Loucy (cell line): Measurements from ENCODE around the gene INPP5D.

Source experiments
- H2AFZ ChIP-seq: fragments of 200-600 bp; sonication (generic); 2 replicates; pipeline ENCODE4 v1.6.0; 2016; ENCODE audit warnings: antibody characterized with exemption, mild to moderate bottlenecking, low read length, moderate library complexity
- H3F3A ChIP-seq: fragments of 200-600 bp; 2 replicates; pipeline ENCODE4 v1.6.0; 2016; ENCODE audit warnings: antibody characterized with exemption, low read depth, mild to moderate bottlenecking
- H3K27me3 ChIP-seq: fragments of 200-600 bp; sonication (generic); 2 replicates; pipeline ENCODE4 v1.6.1; 2014; ENCODE audit warnings: low read length, mild to moderate bottlenecking; ENCODE audit not compliant: insufficient read depth, poor library complexity, severe bottlenecking
- H3K36me3 ChIP-seq: fragments of 200-600 bp; sonication (generic); 2 replicates; pipeline ENCODE4 v1.6.1; 2016; ENCODE audit warnings: low read length; ENCODE audit not compliant: insufficient read depth
- H3K4me1 ChIP-seq: fragments of 200-600 bp; sonication (generic); 2 replicates; pipeline ENCODE4 v1.5.1; 2014; ENCODE audit warnings: low read length, mild to moderate bottlenecking; ENCODE audit not compliant: insufficient read depth, poor library complexity, severe bottlenecking
- H3K4me2 ChIP-seq: fragments of 200-600 bp; sonication (generic); 2 replicates; pipeline ENCODE4 v1.6.0; 2014; ENCODE audit warnings: antibody characterized with exemption, low read length, low read depth, mild to moderate bottlenecking; ENCODE audit not compliant: poor library complexity, severe bottlenecking
- H3K4me3 ChIP-seq: fragments of 200-600 bp; sonication (generic); 2 replicates; pipeline ENCODE4 v1.5.1; 2014; ENCODE audit warnings: low read length, mild to moderate bottlenecking, mixed read lengths; ENCODE audit not compliant: poor library complexity, severe bottlenecking
- H3K79me2 ChIP-seq: fragments of 200-600 bp; sonication (generic); 2 replicates; pipeline ENCODE4 v1.6.1; 2014; ENCODE audit warnings: low read length; ENCODE audit not compliant: insufficient read depth
- H3K9ac ChIP-seq: fragments of 200-600 bp; sonication (generic); 2 replicates; pipeline ENCODE4 v1.6.0; 2014; ENCODE audit warnings: mild to moderate bottlenecking, low read depth, low read length, moderate library complexity; ENCODE audit not compliant: poor library complexity, severe bottlenecking
- H3K9me2 ChIP-seq: fragments of 200-600 bp; sonication (generic); replicated peaks from 2 replicates; pipeline ENCODE4 v1.6.1; 2016; ENCODE audit warnings: low read depth, low read length, mixed read lengths
- H3K9me3 ChIP-seq: fragments of 200-600 bp; sonication (generic); 2 replicates; pipeline ENCODE4 v1.6.1; 2014; ENCODE audit warnings: mild to moderate bottlenecking, antibody characterized with exemption, low read length, low read depth; ENCODE audit not compliant: insufficient read depth
- H4K20me1 ChIP-seq: fragments of 200-600 bp; sonication (generic); 2 replicates; pipeline ENCODE4 v1.6.0; 2014; ENCODE audit warnings: antibody characterized with exemption, low read length, mild to moderate bottlenecking; ENCODE audit not compliant: insufficient read depth, poor library complexity, severe bottlenecking
- CTCF ChIP-seq: fragments of 200-600 bp; sonication (generic); conservative IDR thresholded peaks from 2 replicates; pipeline ENCODE4 v1.5.1; 2014; ENCODE audit warnings: mild to moderate bottlenecking, antibody characterized with exemption, low read length
- EZH2phosphoT487 ChIP-seq: fragments of 200-600 bp; IDR thresholded peaks from 2 replicates; pipeline ENCODE4 v1.6.1; 2018; ENCODE audit warnings: antibody characterized with exemption, mild to moderate bottlenecking, moderate library complexity, borderline replicate concordance

INPP5D gene

DNA sequence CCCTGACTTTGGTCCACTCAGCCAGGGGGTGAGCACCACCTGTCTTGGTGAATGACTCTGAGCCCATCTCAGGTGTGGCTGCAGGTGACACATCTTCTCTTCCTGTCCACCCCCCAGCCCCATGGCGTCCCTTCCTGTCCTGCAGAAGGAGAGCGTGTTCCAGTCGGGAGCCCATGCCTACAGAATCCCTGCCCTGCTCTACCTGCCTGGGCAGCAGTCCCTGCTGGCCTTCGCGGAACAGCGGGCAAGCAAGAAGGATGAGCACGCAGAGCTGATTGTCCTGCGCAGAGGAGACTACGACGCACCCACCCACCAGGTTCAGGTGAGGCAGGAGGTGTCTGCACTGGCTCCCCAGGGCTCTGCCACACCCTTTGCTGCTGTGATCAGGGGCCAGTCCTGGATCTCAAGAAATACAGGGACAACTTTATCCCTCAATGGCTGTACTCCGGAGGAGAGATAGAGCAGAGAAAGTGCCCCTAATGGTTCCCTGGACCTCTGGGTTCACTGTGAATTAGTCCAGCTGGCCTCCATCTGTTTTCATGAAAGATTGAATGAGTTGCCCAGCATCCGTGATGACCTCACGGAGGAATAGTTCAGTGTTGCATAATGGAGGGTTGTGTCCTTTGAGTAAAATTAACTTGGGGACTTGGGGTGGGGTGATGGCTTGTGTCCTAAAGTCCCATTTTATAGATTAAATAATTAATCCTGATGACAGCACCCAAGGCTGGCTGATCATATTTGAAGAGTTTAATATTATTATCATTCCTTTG lies 27.4 kb upstream of the INPP5D start, which contains the start of gene NEU2:
Gene NEU2 (plus strand): TSS at position 122 of the 770 bp plus-strand sequence. CDS start 0 bp downstream, at position 122.
- no peak within 1 kb of the TSS for H3K9ac ChIP-seq
- H3K4me1 ChIP-seq: no peaks in the 10 kb centered on the region
- H3K9me2 ChIP-seq: no peaks in the 10 kb centered on the region
- no peaks in the 10 kb centered on the region for H4K20me1 ChIP-seq
- H3K9me3 ChIP-seq: no peaks in the 10 kb centered on the region
- no peak for TF ChIP-seq EZH2phosphoT487
- no peak for TF ChIP-seq CTCF
- H3K4me2 ChIP-seq: no peak within 1 kb of the TSS
- H2AFZ ChIP-seq: no peak within 1 kb of the TSS
- no peaks in the 10 kb centered on the region for H3K79me2 ChIP-seq
- no peak within 1 kb of the TSS for H3K4me3 ChIP-seq
- H3F3A ChIP-seq: no peaks in the 10 kb centered on the region
- no peaks in the 10 kb centered on the region for H3K27me3 ChIP-seq
- no peaks in the 10 kb centered on the region for H3K36me3 ChIP-seq

DNA sequence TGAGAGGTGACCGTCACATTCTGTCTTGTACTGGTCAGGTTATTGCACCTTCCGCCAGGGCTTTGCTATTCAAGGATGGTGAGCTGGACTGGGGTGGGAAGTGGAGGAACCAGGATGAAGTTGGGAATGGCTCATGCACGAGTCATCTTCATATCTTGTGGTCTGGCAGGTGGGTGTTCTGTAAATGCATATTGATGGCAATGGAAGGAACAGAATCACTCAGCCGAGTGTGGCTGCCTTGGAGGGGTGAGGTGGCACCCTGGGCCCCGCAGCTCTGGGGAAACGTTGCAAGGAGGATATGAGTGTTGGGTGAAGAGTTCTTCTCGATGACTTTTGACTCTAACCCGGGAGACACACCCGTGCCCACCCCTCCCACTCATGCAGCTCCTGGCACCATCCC lies 26.5 kb upstream of the INPP5D start:
- TF ChIP-seq EZH2phosphoT487 (no peak), CTCF (no peak)
- Histone ChIP-seq H3F3A (no peaks in the 10 kb centered on the region), H3K27me3 (no peaks in the 10 kb centered on the region), H3K9me2 (no peaks in the 10 kb centered on the region), H3K9ac (no peak overlapping the region), H3K36me3 (no peaks in the 10 kb centered on the region), H2AFZ (no peak overlapping the region), H3K9me3 (no peaks in the 10 kb centered on the region), H3K4me2 (no peak overlapping the region), H4K20me1 (no peaks in the 10 kb centered on the region), H3K4me3 (no peak overlapping the region), H3K79me2 (no peaks in the 10 kb centered on the region), H3K4me1 (no peaks in the 10 kb centered on the region)

DNA sequence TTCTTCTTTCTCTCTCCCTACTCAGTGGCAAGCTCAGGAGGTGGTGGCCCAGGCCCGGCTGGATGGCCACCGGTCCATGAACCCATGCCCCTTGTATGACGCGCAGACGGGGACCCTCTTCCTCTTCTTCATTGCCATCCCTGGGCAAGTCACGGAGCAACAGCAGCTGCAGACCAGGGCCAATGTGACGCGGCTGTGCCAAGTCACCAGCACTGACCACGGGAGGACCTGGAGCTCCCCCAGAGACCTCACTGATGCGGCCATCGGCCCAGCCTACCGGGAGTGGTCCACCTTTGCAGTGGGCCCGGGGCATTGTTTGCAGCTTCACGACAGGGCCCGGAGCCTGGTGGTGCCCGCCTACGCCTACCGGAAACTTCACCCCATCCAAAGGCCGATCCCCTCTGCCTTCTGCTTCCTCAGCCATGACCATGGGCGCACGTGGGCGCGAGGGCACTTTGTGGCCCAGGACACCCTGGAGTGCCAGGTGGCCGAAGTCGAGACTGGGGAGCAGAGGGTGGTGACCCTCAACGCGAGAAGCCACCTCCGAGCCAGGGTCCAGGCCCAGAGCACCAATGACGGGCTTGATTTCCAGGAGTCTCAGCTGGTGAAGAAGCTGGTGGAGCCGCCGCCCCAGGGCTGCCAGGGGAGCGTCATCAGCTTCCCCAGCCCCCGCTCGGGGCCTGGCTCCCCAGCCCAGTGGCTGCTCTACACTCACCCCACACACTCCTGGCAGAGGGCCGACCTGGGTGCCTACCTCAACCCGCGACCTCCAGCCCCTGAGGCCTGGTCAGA lies 25.9 kb upstream of the INPP5D start:
- Histone ChIP-seq H3K27me3 (no peaks in the 10 kb centered on the region), H2AFZ (no peak overlapping the region), H4K20me1 (no peaks in the 10 kb centered on the region), H3K79me2 (no peaks in the 10 kb centered on the region), H3K4me1 (no peaks in the 10 kb centered on the region), H3K4me2 (no peak overlapping the region), H3K9me2 (no peaks in the 10 kb centered on the region), H3K9ac (no peak overlapping the region), H3K36me3 (no peaks in the 10 kb centered on the region), H3K4me3 (no peak overlapping the region), H3K9me3 (no peaks in the 10 kb centered on the region), H3F3A (no peaks in the 10 kb centered on the region)
- TF ChIP-seq CTCF: no peak
- no peak for TF ChIP-seq EZH2phosphoT487
